ENCODE data around the gene CFAP74. TPM values are rescaled to one million over a fixed set of nuclear protein-coding genes. Genes with fewer than 3 reads are reported as not detected.

CFAP74 gene
- total RNA-seq, 4 donors from 2014 or later = not detected

DNA sequence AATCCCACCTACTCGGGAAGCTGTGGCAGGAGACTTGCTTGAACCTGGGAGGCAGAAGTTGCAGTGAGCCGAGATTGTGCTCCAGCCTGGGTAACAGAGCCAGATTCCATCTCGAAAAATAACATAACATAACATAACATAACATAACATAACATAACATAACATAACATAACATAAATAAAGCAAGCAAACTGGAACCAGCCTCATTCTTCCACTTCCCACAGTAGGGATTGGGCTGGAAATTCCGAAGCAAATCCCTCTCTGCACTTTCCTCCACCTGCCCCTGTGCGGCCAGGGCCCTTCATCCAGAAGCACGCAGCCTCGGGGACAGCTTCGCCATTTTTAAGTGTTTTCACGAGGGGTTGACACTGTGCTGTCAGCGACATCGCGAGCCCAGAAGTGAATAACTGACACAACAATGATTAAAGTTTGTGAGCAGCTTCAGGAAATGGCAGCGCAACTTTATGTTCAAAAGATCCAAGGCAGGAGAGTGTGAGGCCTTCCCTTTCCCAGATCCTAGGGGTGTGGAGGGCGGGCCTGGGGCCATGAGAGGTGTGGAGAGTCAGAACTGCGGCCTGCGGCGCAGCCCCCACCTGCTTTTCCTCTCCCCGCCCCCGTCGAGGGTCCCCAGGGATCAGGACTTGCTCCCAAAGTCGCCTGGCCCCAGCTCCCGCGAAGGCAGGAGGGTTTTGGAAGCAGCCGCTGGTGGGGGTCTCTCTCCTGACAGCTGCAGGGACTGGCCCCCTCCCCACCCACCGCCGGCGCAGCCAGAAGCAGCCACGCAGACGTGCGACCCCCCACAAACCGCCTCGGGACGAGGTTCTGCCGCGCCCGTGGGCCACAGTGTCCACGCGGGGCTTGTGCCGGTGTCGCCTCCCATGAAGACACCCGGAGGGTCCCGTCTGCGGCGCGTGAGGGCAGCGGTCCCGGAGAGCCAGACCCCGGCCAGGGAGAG is 14.9 kb upstream of the CFAP74 start:
- H3K27me3 ChIP-seq = peaks cover 0 to 93% of the 10 kb centered on the region in 2 donors
- peaks cover 0 to 14% (median 2%) of the 10 kb centered on the region in 4 donors for H3K4me1 ChIP-seq
- no peaks in the 10 kb centered on the region for H3K9me3 ChIP-seq
- H3K27ac ChIP-seq = no peak overlapping the region
- H3K36me3 ChIP-seq = no peaks in the 10 kb centered on the region
- no peak for TF ChIP-seq CTCF (IDR thresholded peaks at IDR 0.05)
- no peak for TF ChIP-seq EP300 (IDR thresholded peaks at IDR 0.05)
- TF ChIP-seq POLR2A (IDR thresholded peaks at IDR 0.05) = no peak
- 14 to 31% methylated on average over 23 to 38 of the region's 48 CpGs for WGBS, 2 donors
- H3K4me3 ChIP-seq = no peak overlapping the region
- no peak for DNase-seq (ENCODE audit: low spot score in 2 of 2)

GRCh38 chr1:2016123-2016522 is 12.5 kb upstream of the CFAP74 start:
- no peak for TF ChIP-seq CTCF (IDR thresholded peaks at IDR 0.05)
- WGBS, 2 donors = 58 to 62% methylated on average over 8 to 9 of the region's 9 CpGs
- DNase-seq (ENCODE audit: low spot score in 2 of 2) = no peak
- Histone ChIP-seq H3K27me3 (peaks cover 0 to 87% of the 10 kb centered on the region in 2 donors), H3K9me3 (no peaks in the 10 kb centered on the region), H3K27ac (no peak overlapping the region), H3K4me3 (no peak overlapping the region), H3K4me1 (peaks cover 0 to 14% (median 2%) of the 10 kb centered on the region in 4 donors), H3K36me3 (no peaks in the 10 kb centered on the region)

DNA sequence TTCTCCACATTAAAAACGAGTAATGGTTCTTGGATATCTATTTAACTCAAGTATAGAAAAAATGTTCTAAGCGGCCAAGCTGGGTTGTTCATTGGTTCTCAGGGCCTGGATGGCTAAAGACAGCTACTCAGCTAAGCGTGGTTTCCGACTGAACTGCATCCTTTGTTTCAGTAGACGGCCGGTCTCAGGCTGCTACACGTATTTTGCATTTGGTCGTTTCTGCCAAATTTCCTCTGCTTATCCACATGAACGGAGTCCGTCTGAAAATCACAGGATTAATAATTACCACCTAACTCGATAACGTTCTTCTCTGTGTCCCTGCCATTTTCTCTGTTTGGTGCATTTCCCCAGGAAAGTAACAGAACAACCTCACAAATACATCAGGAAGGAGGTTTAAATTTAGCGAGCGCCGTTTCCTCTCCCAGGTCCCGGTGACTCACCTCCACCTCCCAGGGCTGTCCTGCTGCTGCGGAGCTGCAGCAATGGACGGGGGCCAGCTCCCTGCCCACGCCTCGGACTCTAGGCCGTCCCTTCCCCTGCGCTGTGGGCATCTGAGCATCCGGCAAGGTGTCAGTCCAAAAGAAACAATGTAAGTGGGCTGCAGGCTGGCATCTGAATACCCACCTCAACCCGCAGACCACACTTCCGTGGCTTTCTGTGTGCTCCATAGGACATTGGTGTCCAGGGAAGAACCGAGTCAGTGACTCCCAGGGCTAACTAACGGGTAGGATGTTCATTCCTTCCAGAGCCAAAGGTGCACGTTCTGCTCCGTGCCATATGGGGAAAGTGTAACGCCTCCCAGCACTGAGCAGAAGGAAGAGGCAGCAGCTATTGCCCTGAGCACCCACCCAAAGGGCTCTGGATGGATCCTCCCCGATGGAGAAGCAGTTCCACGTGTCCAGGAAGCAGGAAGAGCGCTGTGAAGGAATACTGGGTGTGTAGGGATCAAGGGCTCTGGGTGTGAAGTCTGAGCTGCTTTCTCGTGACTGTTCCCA is 11.5 kb upstream of the CFAP74 start:
- no peak for TF ChIP-seq POLR2A (IDR thresholded peaks at IDR 0.05)
- no peak for TF ChIP-seq EP300 (IDR thresholded peaks at IDR 0.05)
- TF ChIP-seq CTCF (IDR thresholded peaks at IDR 0.05) = no peak
- no peaks in the 10 kb centered on the region for H3K36me3 ChIP-seq
- H3K27me3 ChIP-seq = peaks cover 0 to 76% of the 10 kb centered on the region in 2 donors
- DNase-seq (ENCODE audit: low spot score in 2 of 2) = no peak
- no peaks in the 10 kb centered on the region for H3K9me3 ChIP-seq
- H3K4me3 ChIP-seq = no peak overlapping the region
- peaks cover 0 to 13% (median 2%) of the 10 kb centered on the region in 4 donors for H3K4me1 ChIP-seq
- no peak overlapping the region for H3K27ac ChIP-seq
- 56 to 60% methylated on average over 34 of the region's 34 CpGs for WGBS, 2 donors

DNA sequence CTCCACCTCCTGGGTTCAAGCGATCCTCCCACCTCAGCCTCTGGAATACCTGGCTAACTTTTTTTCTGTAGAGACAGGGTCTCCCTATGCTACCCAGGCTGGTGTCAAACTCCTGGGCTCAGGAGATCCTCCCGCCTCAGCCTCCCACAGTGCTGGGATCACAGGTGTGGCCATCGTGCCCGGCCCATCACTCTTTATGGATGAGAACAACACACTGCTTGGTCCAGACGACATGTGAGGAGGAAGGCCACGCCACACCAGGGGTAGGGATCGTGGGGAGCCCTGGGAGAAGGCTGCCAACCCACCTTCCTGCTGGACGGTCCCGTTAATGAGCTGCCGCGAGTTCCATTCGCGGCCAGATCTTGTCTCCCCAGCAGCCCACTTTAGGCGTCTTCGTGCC is 10.6 kb upstream of the CFAP74 start:
- no peak for DNase-seq (ENCODE audit: low spot score in 2 of 2)
- H3K4me1 ChIP-seq = peaks cover 0 to 6% (median 0%) of the 10 kb centered on the region in 4 donors
- 84 to 88% methylated on average over 15 of the region's 15 CpGs for WGBS, 2 donors
- no peaks in the 10 kb centered on the region for H3K9me3 ChIP-seq
- peaks cover 0 to 73% of the 10 kb centered on the region in 2 donors for H3K27me3 ChIP-seq
- no peak for TF ChIP-seq EP300 (IDR thresholded peaks at IDR 0.05)
- TF ChIP-seq CTCF (IDR thresholded peaks at IDR 0.05) = no peak
- no peak for TF ChIP-seq POLR2A (IDR thresholded peaks at IDR 0.05)
- no peak overlapping the region for H3K4me3 ChIP-seq
- no peaks in the 10 kb centered on the region for H3K36me3 ChIP-seq
- H3K27ac ChIP-seq = no peak overlapping the region

All from tibial nerve (tissue), 4 donors.